Esophagus squamous epithelium (tissue), 4 donors: ENCODE results near the gene TMEM185B.

Source experiments
- CTCF ChIP-seq, 6 experiments: fragments of 450-650 bp in 4 of 6; fragments of 200-600 bp in 2 of 6; sonication (generic) in 2 of 6; IDR thresholded peaks; one replicate each; pipeline ENCODE4 v1.5.1; 2016 to 2019; ENCODE audit warnings: antibody characterized with exemption in 6 of 6, mild to moderate bottlenecking in 4 of 6, moderate library complexity in 4 of 6
- POLR2A ChIP-seq, 4 donors: fragments of 450-650 bp; IDR thresholded peaks; one replicate each; pipeline ENCODE4 v1.6.1; 2017; ENCODE audit warnings: antibody characterized with exemption in 4 of 4, mild to moderate bottlenecking in 4 of 4, moderate library complexity in 3 of 4

DNA sequence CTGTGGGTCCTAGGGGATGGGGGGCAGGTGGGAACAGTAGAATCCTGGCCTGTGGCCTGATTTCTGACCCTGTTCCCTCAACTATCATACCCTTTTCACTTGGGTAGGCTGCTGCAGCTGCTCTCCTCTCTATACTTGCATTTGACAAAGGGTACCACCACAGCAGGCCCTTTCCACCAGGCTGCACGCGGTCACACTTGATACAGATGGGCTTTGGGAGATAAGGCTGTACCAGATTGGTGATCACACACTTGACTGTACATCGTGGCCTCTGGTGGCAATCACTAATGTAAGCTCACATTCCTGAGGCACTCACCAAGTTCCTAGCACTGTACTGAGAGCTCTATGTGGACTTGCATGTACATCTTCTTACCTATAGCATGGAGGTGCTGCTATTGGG is 27.9 kb upstream of the TMEM185B start:
- TF ChIP-seq CTCF (IDR thresholded peaks at IDR 0.05) (no peak), POLR2A (IDR thresholded peaks at IDR 0.05) (no peak)
